DMS153 (cell line): ENCODE measurements around the gene MCUB.
A peak's percentile ranks its signal among the peaks of the same experiment; 100 is the strongest.

Experiments used
- DNase-seq: peaks from one replicate; lab custom pipeline; 2025; lab: John Stamatoyannopoulos, UW

Gene MCUB

GRCh38 chr4:109729718-109730618 lies 169.9 kb downstream of the MCUB start, which contains the start of gene PLA2G12A:
PLA2G12A (minus strand) TSS chr4:109730070; CDS start chr4:109729809, 261 bp downstream.
- DNase-seq, result peak; percentile 83

- DNase-seq, result no peak
Measured at GRCh38 chr4:109730619-109731545, 170.8 kb downstream of the MCUB start.

- no peak for DNase-seq
Measured at GRCh38 chr4:109733728-109734127, 173.7 kb downstream of the MCUB start.

GRCh38 chr4:109735566-109736365 lies 175.7 kb downstream of the MCUB start:
- no peak for DNase-seq
